Liver (tissue), 9 donors: ENCODE results near the gene SMC1A. TPM values are rescaled to one million over a fixed set of nuclear protein-coding genes. Genes with fewer than 3 reads are reported as not detected.

ENCODE experiments used
- DNase-seq: peaks from one replicate; pipeline ENCODE4 v3.0.0-alpha.2; 2017; ENCODE audit warnings: low spot score
- H3K27ac ChIP-seq, 2 donors: one replicate each; pipeline ENCODE4 v1.7.0; 2013; ENCODE audit warnings: inconsistent platforms in 2 of 2, low read length in 2 of 2, control low read depth in 1 of 2, low read depth in 1 of 2, mild to moderate bottlenecking in 1 of 2
- H3K27me3 ChIP-seq, 4 donors: one replicate each; pipeline versions ENCODE4 v1.6.1 to v1.7.0; 2013; ENCODE audit warnings: low read length in 3 of 4, inconsistent platforms in 1 of 4, mild to moderate bottlenecking in 1 of 4, moderate library complexity in 1 of 4; ENCODE audit not compliant: control insufficient read depth in 4 of 4, insufficient read depth in 4 of 4
- H3K36me3 ChIP-seq, 4 donors: one replicate each; pipeline versions ENCODE4 v1.6.1 to v1.7.0; 2013; ENCODE audit warnings: low read length in 3 of 4, mild to moderate bottlenecking in 3 of 4, low read depth in 1 of 4, moderate library complexity in 1 of 4; ENCODE audit not compliant: control insufficient read depth in 4 of 4, insufficient read depth in 3 of 4
- H3K4me1 ChIP-seq, 4 donors: one replicate each; pipeline versions ENCODE4 v1.6.1 to v1.7.0; 2013; ENCODE audit warnings: low read length in 3 of 4, mild to moderate bottlenecking in 3 of 4, moderate library complexity in 1 of 4; ENCODE audit not compliant: control insufficient read depth in 4 of 4, insufficient read depth in 4 of 4
- H3K4me3 ChIP-seq, 3 donors: one replicate each; pipeline versions ENCODE4 v1.6.1 to v1.7.0; 2013; ENCODE audit warnings: low read length in 3 of 3, control low read depth in 1 of 3, low read depth in 1 of 3, mild to moderate bottlenecking in 1 of 3
- H3K9ac ChIP-seq, 2 donors: one replicate each; pipeline ENCODE4 v1.7.0; 2013; ENCODE audit warnings: low read length in 2 of 2, mild to moderate bottlenecking in 2 of 2, moderate library complexity in 2 of 2, control low read depth in 1 of 2, low read depth in 1 of 2
- H3K9me3 ChIP-seq, 4 donors: one replicate each; pipeline versions ENCODE4 v1.6.1 to v1.7.0; 2013; ENCODE audit warnings: low read length in 3 of 4; ENCODE audit not compliant: control insufficient read depth in 4 of 4
- ATF3 ChIP-seq: IDR thresholded peaks from 2 replicates; pipeline ENCODE4 v1.6.1; 2016; ENCODE audit warnings: antibody characterized with exemption
- CTCF ChIP-seq: fragments of 150-350 bp; IDR thresholded peaks from 2 replicates; pipeline ENCODE4 v1.5.1; 2017; ENCODE audit warnings: improper control_type of control experiment, low read depth, low read length; ENCODE audit not compliant: missing input control
- EGR1 ChIP-seq, 2 donors: IDR thresholded peaks; 2 replicates each; pipeline ENCODE4 v1.6.1; 2016 to 2018; ENCODE audit warnings: antibody characterized with exemption in 2 of 2, low read depth in 2 of 2
- FOXA2 ChIP-seq: IDR thresholded peaks from 2 replicates; pipeline ENCODE4 v1.6.1; 2016; ENCODE audit warnings: antibody characterized with exemption
- HNF4A ChIP-seq, 2 donors: conservative IDR thresholded peaks; 2 replicates each; pipeline ENCODE4 v1.6.1; 2016; ENCODE audit warnings: antibody characterized with exemption in 2 of 2, mild to moderate bottlenecking in 2 of 2
- MAX ChIP-seq: IDR thresholded peaks from 2 replicates; pipeline ENCODE4 v1.6.1; 2016; ENCODE audit warnings: antibody characterized with exemption
- RAD21 ChIP-seq, 2 donors: IDR thresholded peaks; 2 replicates each; pipeline ENCODE4 v1.6.1; 2016; ENCODE audit warnings: antibody characterized with exemption in 2 of 2, mild to moderate bottlenecking in 2 of 2
- RXRA ChIP-seq, 2 donors: IDR thresholded peaks; 2 replicates each; pipeline ENCODE4 v1.6.1; 2017 to 2018; ENCODE audit warnings: antibody characterized with exemption in 2 of 2, mild to moderate bottlenecking in 1 of 2
- SP1 ChIP-seq: IDR thresholded peaks from 2 replicates; pipeline ENCODE4 v1.6.1; 2018; ENCODE audit warnings: antibody characterized with exemption, mild to moderate bottlenecking
- TAF1 ChIP-seq: conservative IDR thresholded peaks from 2 replicates; pipeline ENCODE4 v1.6.1; 2016; ENCODE audit warnings: antibody characterized with exemption, mild to moderate bottlenecking
- ZBTB33 ChIP-seq: IDR thresholded peaks from 2 replicates; pipeline ENCODE4 v1.6.1; 2016; ENCODE audit warnings: antibody characterized with exemption
- WGBS: extraction: QIAGEN DNeasy Blood & Tissue Kit; methylation state at CpG from one replicate; pipeline ENCODE4 v1.1.7; 2013; 5-methylcytosine and 5-hydroxymethylcytosine counted together
- polyA plus RNA-seq, 2 donors: library from polyadenylated mRNA; stranded (reverse) in 1 of 2; unstranded in 1 of 2; fragments of 200-250 nt in 1 of 2; fragments of >200 nt in 1 of 2; fragmentation: Nextera tagmentation in 1 of 2; extraction: Ambion mirVana in 1 of 2; gene quantifications; one replicate each; pipeline versions ENCODE4 v1.2.1 to v1.2.3, GENCODE V29; 2013 to 2015
- total RNA-seq, 2 donors: library from RNA; depleted of rRNA; stranded (reverse); fragments of >200 nt; gene quantifications; one replicate each; pipeline ENCODE4 v1.2.3, GENCODE V29; 2014
- donor health status: healthy.
- donor health status: healthy.
- donor health status: healthy.
- donor health status: healthy.
- donor health status: healthy.

The SMC1A gene
- total and polyA plus RNA-seq, 4 donors = 11.0 to 25.6 (median 18.2) TPM

GRCh38 chrX:53337101-53337500 lies 85.4 kb downstream of the SMC1A start:
- TF ChIP-seq MAX = no peak
- TF ChIP-seq RAD21 (IDR thresholded peaks at IDR 0.05) = no peak
- no peak for TF ChIP-seq TAF1
- TF ChIP-seq CTCF = no peak
- no peak for TF ChIP-seq ATF3
- TF ChIP-seq FOXA2 = no peak
- H3K4me1 ChIP-seq = no peaks in the 10 kb centered on the region
- WGBS = 88% methylated on average over 10 of the region's 10 CpGs
- no peak overlapping the region for H3K4me3 ChIP-seq
- DNase-seq = no peak
- H3K9ac ChIP-seq = no peak overlapping the region
- H3K27ac ChIP-seq = no peak overlapping the region
- H3K9me3 ChIP-seq = no peaks in the 10 kb centered on the region
- H3K27me3 ChIP-seq = no peaks in the 10 kb centered on the region
- H3K36me3 ChIP-seq = no peaks in the 10 kb centered on the region

- H3K9me3 ChIP-seq = no peaks in the 10 kb centered on the region
- H3K4me1 ChIP-seq = no peaks in the 10 kb centered on the region
- H3K9ac ChIP-seq = no peak overlapping the region
- 66% methylated on average over 3 of the region's 3 CpGs for WGBS
- peaks cover 0 to 2% (median 0%) of the 10 kb centered on the region in 4 donors for H3K27me3 ChIP-seq
- H3K36me3 ChIP-seq = no peaks in the 10 kb centered on the region
- H3K27ac ChIP-seq = no peak overlapping the region
- H3K4me3 ChIP-seq = no peak overlapping the region
- TF ChIP-seq HNF4A (conservative IDR thresholded peaks at IDR 0.05) = no peak
- TF ChIP-seq RXRA (IDR thresholded peaks at IDR 0.05) = no peak
- TF ChIP-seq MAX = no peak
- no peak for TF ChIP-seq FOXA2
- DNase-seq = no peak
Observed at GRCh38 chrX:53333853-53334252, 88.6 kb downstream of the SMC1A start.

- Histone ChIP-seq H3K9me3 (no peaks in the 10 kb centered on the region), H3K4me3 (no peak overlapping the region), H3K27ac (no peak overlapping the region), H3K36me3 (no peaks in the 10 kb centered on the region), H3K9ac (no peak overlapping the region), H3K27me3 (peaks cover 0 to 2% (median 0%) of the 10 kb centered on the region in 4 donors), H3K4me1 (no peaks in the 10 kb centered on the region)
- TF ChIP-seq TAF1 (no peak), EGR1 (IDR thresholded peaks at IDR 0.05; ENCODE audit: low read depth in 2 of 2) (no peak), ZBTB33 (no peak), CTCF (no peak), HNF4A (conservative IDR thresholded peaks at IDR 0.05) (no peak), SP1 (no peak), RAD21 (IDR thresholded peaks at IDR 0.05) (no peak)
- WGBS = 50% methylated on average over 5 of the region's 5 CpGs
- DNase-seq = no peak
Observed at GRCh38 chrX:53332204-53332603, 90.2 kb downstream of the SMC1A start.
